HFFc6 (cell line): ENCODE measurements around the gene EPM2A. TPM values are rescaled to one million over a fixed set of nuclear protein-coding genes. Genes with fewer than 3 reads are reported as not detected.

Source experiments
- DNase-seq: peaks from one replicate; pipeline ENCODE4 v3.0.0-alpha.2; 2018
- H3K27ac Mint-ChIP-seq: 2 replicates; pipeline ENCODE4 v1.8.0; 2020; ENCODE audit warnings: mild to moderate bottlenecking, mixed read lengths
- H3K27me3 Mint-ChIP-seq: 2 replicates; pipeline ENCODE4 v1.8.0; 2021; ENCODE audit warnings: mild to moderate bottlenecking, moderate library complexity, mixed read lengths; ENCODE audit not compliant: insufficient read depth
- H3K36me3 Mint-ChIP-seq: 2 replicates; pipeline ENCODE4 v1.8.0; 2021; ENCODE audit warnings: low read depth, mixed read lengths
- H3K4me1 Mint-ChIP-seq: 2 replicates; pipeline ENCODE4 v1.8.0; 2020; ENCODE audit warnings: low read depth, mixed read lengths
- H3K4me3 Mint-ChIP-seq: 2 replicates; pipeline ENCODE4 v1.8.0; 2020; ENCODE audit warnings: mild to moderate bottlenecking, moderate library complexity, mixed read lengths
- H3K9me3 Mint-ChIP-seq: 2 replicates; pipeline ENCODE4 v1.8.0; 2020; ENCODE audit warnings: mild to moderate bottlenecking, mixed read lengths
- CTCF ChIP-seq: fragments of 200-600 bp; sonication (generic); IDR thresholded peaks from 2 replicates; pipeline ENCODE4 v1.5.0; 2021; ENCODE audit warnings: antibody characterized with exemption, mild to moderate bottlenecking
- total RNA-seq, 6 experiments: library from RNA; stranded (reverse); fragmentation: NEBNext Ultra II Directional; extraction: Animal tissue kit (Norgen Biotek cat#: 25700); gene quantifications; 2 replicates in 1 of 6; 3 replicates in 5 of 6; pipeline ENCODE4 v1.2.3, GENCODE V29; 2021

Gene EPM2A
- total RNA-seq, 6 experiments from 2014 or later = 3.1 to 5.5 (median 3.8) TPM

GRCh38 chr6:145608850-145609249 is 126.5 kb downstream of the EPM2A start:
- TF ChIP-seq CTCF = no peak
- no peak for DNase-seq
- H3K4me3 Mint-ChIP-seq = no peak overlapping the region
- no peaks in the 10 kb centered on the region for H3K36me3 Mint-ChIP-seq
- no peaks in the 10 kb centered on the region for H3K9me3 Mint-ChIP-seq
- H3K4me1 Mint-ChIP-seq = no peaks in the 10 kb centered on the region
- H3K27me3 Mint-ChIP-seq = peaks cover 3% of the 10 kb centered on the region; the same call in 1 of the 2 replicates
- no peak overlapping the region for H3K27ac Mint-ChIP-seq

GRCh38 chr6:145603991-145604390 is 131.3 kb downstream of the EPM2A start:
- Mint-ChIP-seq H3K27ac (no peak overlapping the region), H3K36me3 (no peaks in the 10 kb centered on the region), H3K4me1 (no peaks in the 10 kb centered on the region), H3K4me3 (no peak overlapping the region), H3K27me3 (peaks cover 8% of the 10 kb centered on the region), H3K9me3 (no peaks in the 10 kb centered on the region)
- no peak for TF ChIP-seq CTCF
- no peak for DNase-seq

- no peak for DNase-seq
- H3K27me3 Mint-ChIP-seq = peaks cover 8% of the 10 kb centered on the region
- no peaks in the 10 kb centered on the region for H3K4me1 Mint-ChIP-seq
- H3K36me3 Mint-ChIP-seq = no peaks in the 10 kb centered on the region
- no peak overlapping the region for H3K27ac Mint-ChIP-seq
- TF ChIP-seq CTCF = no peak
- no peaks in the 10 kb centered on the region for H3K9me3 Mint-ChIP-seq
- no peak overlapping the region for H3K4me3 Mint-ChIP-seq
Measured at GRCh38 chr6:145603424-145603833, 131.9 kb downstream of the EPM2A start.

- Mint-ChIP-seq H3K36me3 (no peaks in the 10 kb centered on the region), H3K4me1 (no peaks in the 10 kb centered on the region), H3K4me3 (no peak overlapping the region), H3K27me3 (peaks cover 8% of the 10 kb centered on the region), H3K27ac (no peak overlapping the region), H3K9me3 (no peaks in the 10 kb centered on the region)
- DNase-seq = no peak
- TF ChIP-seq CTCF = no peak
Measured at GRCh38 chr6:145602726-145603326, 132.5 kb downstream of the EPM2A start.

GRCh38 chr6:145601397-145601796 is 133.9 kb downstream of the EPM2A start:
- H3K36me3 Mint-ChIP-seq = no peaks in the 10 kb centered on the region
- no peak overlapping the region for H3K27ac Mint-ChIP-seq
- no peak for DNase-seq
- H3K27me3 Mint-ChIP-seq = peaks cover 5% of the 10 kb centered on the region
- H3K9me3 Mint-ChIP-seq = no peaks in the 10 kb centered on the region; the same call in 1 of the 2 replicates
- no peaks in the 10 kb centered on the region for H3K4me1 Mint-ChIP-seq
- no peak overlapping the region for H3K4me3 Mint-ChIP-seq
- TF ChIP-seq CTCF = no peak
